K562 (cell line): ENCODE measurements around the gene TAF3. TPM values are rescaled to one million over a fixed set of nuclear protein-coding genes. Genes with fewer than 3 reads are reported as not detected.
A peak's percentile ranks its signal among the peaks of the same experiment; 100 is the strongest.

ENCODE experiments used
- CHD4 ChIP-seq: fragments of 200-600 bp; sonication (generic); IDR thresholded peaks from 3 replicates; pipeline ENCODE4 v1.6.1; 2012; ENCODE audit warnings: low read depth, mild to moderate bottlenecking, mixed read lengths, low read length, inconsistent platforms; ENCODE audit not compliant: insufficient read depth, insufficient replicate concordance, poor library complexity, severe bottlenecking
- CREM ChIP-seq: IDR thresholded peaks from 2 replicates; pipeline ENCODE4 v1.6.1; 2014; ENCODE audit warnings: antibody characterized with exemption, low read depth
- ESRRB ChIP-seq: fragments of 250-450 bp; sonication (Bioruptor Pico); IDR thresholded peaks from 2 replicates; pipeline ENCODE4 v1.5.0; 2020; ENCODE audit warnings: mild to moderate bottlenecking, moderate library complexity, borderline replicate concordance
- GATA2 ChIP-seq: sonication (generic); formaldehyde crosslinking; IDR thresholded peaks from 2 replicates; pipeline ENCODE4 v1.4.0; 2020; ENCODE audit warnings: mild to moderate bottlenecking, missing genetic modification reagents
- HDAC6 ChIP-seq: IDR thresholded peaks from 2 replicates; pipeline ENCODE4 v1.6.1; 2012; ENCODE audit warnings: low read depth, mild to moderate bottlenecking, control low read depth, inconsistent platforms, low read length, moderate library complexity
- IRF2 ChIP-seq: sonication (generic); formaldehyde crosslinking; IDR thresholded peaks from 2 replicates; pipeline ENCODE4 v1.8.1; 2022; ENCODE audit warnings: mild to moderate bottlenecking, missing genetic modification reagents
- JUND ChIP-seq, 2 experiments: IDR thresholded peaks; 2 replicates in 1 of 2; 3 replicates in 1 of 2; pipeline ENCODE4 v1.6.1; 2011; ENCODE audit warnings: borderline replicate concordance in 2 of 2, low read depth in 2 of 2, low read length in 2 of 2, improper control_type of control experiment in 1 of 2, missing biosample characterization in 1 of 2, missing genetic modification characterization in 1 of 2, missing genetic modification reagents in 1 of 2
- KLF10 ChIP-seq: fragments of 250-450 bp; sonication (Bioruptor Pico); IDR thresholded peaks from 2 replicates; pipeline ENCODE4 v1.6.1; 2021; ENCODE audit warnings: matching md5 sums
- KLF16 ChIP-seq: IDR thresholded peaks from 2 replicates; pipeline ENCODE4 v1.6.1; 2016; ENCODE audit warnings: antibody characterized with exemption
- MAFG ChIP-seq: fragments of 450-650 bp; conservative IDR thresholded peaks from 2 replicates; pipeline ENCODE4 v1.6.1; 2016; ENCODE audit warnings: missing genetic modification characterization, missing compliant biosample characterization
- NCOA2 ChIP-seq, 2 experiments: fragments of 450-650 bp; IDR thresholded peaks; 2 replicates each; pipeline ENCODE4 v1.6.1; 2018; ENCODE audit warnings: mild to moderate bottlenecking in 2 of 2, moderate library complexity in 1 of 2; ENCODE audit not compliant: partially characterized antibody in 2 of 2
- PHF8 ChIP-seq: fragments of 200-600 bp; sonication (generic); IDR thresholded peaks from 2 replicates; pipeline ENCODE4 v1.6.1; 2012; ENCODE audit warnings: mixed run types, mild to moderate bottlenecking, inconsistent platforms, low read length, moderate library complexity, borderline replicate concordance
- RBFOX2 ChIP-seq: fragments of 200-400 bp; formaldehyde crosslinking; IDR thresholded peaks from 2 replicates; pipeline ENCODE4 v1.6.1; 2017; ENCODE audit warnings: low read depth, mild to moderate bottlenecking, low read length, moderate library complexity
- RBM39 ChIP-seq: fragments of 200-400 bp; formaldehyde crosslinking; optimal IDR thresholded peaks from 2 replicates; pipeline ENCODE3; 2018; ENCODE audit warnings: low read depth, low read length
- TAL1 ChIP-seq: fragments of 450-650 bp; IDR thresholded peaks from 2 replicates; pipeline ENCODE4 v1.6.1; 2016; ENCODE audit warnings: mild to moderate bottlenecking
- ZC3H8 ChIP-seq: fragments of 450-650 bp; IDR thresholded peaks from 2 replicates; pipeline ENCODE4 v1.6.1; 2017
- ZFX ChIP-seq: sonication (generic); formaldehyde crosslinking; IDR thresholded peaks from 2 replicates; pipeline ENCODE4 v1.8.0; 2022; ENCODE audit warnings: mild to moderate bottlenecking, missing genetic modification reagents, moderate library complexity
- ZKSCAN1 ChIP-seq: fragments of 150-350 bp; IDR thresholded peaks from 2 replicates; pipeline ENCODE4 v1.6.1; 2016; ENCODE audit warnings: low read depth, low read length
- ZNF143 ChIP-seq: sonication (generic); formaldehyde crosslinking; IDR thresholded peaks from 2 replicates; pipeline ENCODE4 v1.9.0; 2022; ENCODE audit warnings: mild to moderate bottlenecking, missing genetic modification reagents
- ZNF347 ChIP-seq: fragments of 450-650 bp; formaldehyde crosslinking; IDR thresholded peaks from 2 replicates; pipeline ENCODE4 v1.4.0; 2020; ENCODE audit warnings: low read depth, mild to moderate bottlenecking, moderate library complexity
- ZNF76 ChIP-seq: fragments of 250-450 bp; sonication (Bioruptor Pico); IDR thresholded peaks from 2 replicates; pipeline ENCODE4 v1.4.0; 2020; ENCODE audit warnings: mild to moderate bottlenecking, moderate library complexity, borderline replicate concordance
- polyA plus RNA-seq, 8 experiments: library from polyadenylated mRNA; depleted of rRNA in 4 of 8; stranded (reverse) in 5 of 8; unstranded in 3 of 8; fragments of >200 nt; fragmentation: Nextera tagmentation in 2 of 8; fragmentation: Illumina TruSeq in 1 of 8; extraction: Ambion mirVana in 2 of 8; extraction: Trizol in 1 of 8; gene quantifications; 2 replicates each; pipeline versions ENCODE4 v1.2.1 to v1.2.3, GENCODE V29; 2011 to 2014; ENCODE audit warnings: inconsistent platforms in 1 of 8, missing spikeins in 1 of 8
- total RNA-seq, 7 experiments: library from RNA; depleted of rRNA in 6 of 7; stranded (reverse); fragments of >200 nt in 6 of 7; fragmentation: Illumina TruSeq in 2 of 7; extraction: Trizol in 2 of 7; gene quantifications; 2 replicates each; pipeline versions ENCODE4 v1.2.1 to v1.2.3, GENCODE V29; 2011 to 2021; ENCODE audit warnings: low replicate concordance in 1 of 7
- TF ChIP-seq, protein P1 (sequence below): fragments of 250-450 bp; sonication (Bioruptor Pico); IDR thresholded peaks from 2 replicates; pipeline ENCODE4 v1.4.0; 2020; ENCODE audit warnings: mild to moderate bottlenecking, moderate library complexity
- TF ChIP-seq, protein P2 (sequence below), 2 experiments: IDR thresholded peaks in 1 of 2; conservative IDR thresholded peaks in 1 of 2; 2 replicates each; pipeline ENCODE4 v1.6.1; 2016; ENCODE audit warnings: low read depth in 2 of 2, mild to moderate bottlenecking in 1 of 2, missing compliant biosample characterization in 1 of 2, missing genetic modification characterization in 1 of 2, moderate library complexity in 1 of 2

Gene TAF3
- total and polyA plus RNA-seq, 9 of the 15 experiments (the other 6 are each of a cell fraction or from before 2014, with no cell fraction given): 1.5 to 9.9 (median 4.1) TPM

DNA sequence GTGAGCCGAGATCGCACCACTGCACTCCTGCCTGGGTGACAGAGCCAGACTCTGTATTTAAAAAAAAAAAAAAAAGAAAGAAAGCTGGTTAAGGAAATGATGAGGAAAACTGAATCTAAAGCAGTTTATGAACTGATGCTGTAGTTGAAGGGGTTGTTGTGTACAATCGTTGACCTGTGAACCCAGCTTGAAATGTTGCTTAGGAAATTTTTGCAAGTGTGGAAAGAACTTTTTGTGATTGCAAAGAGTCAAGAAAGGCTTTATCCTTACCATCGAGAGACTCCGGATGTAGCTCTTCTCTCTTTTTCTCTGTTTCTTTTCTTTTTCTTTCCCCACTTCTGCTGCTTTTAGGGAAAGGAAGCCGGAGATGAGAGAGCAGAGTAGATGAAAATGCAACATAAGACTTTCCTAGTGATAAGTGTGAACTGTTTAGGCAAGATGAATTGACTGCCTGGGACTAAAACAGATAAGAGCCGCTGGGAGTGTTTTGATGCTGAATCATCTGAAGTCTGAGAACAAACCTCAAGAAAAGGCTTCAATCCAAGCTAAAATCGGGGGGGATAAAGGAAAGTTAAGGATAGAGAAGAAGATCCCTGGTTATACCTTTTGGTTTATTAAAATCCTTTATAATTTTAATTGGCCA, 69.0 kb downstream of the TAF3 start (continued):
- no peak for TF ChIP-seq ZKSCAN1
- no peak for TF ChIP-seq RBFOX2
- TF ChIP-seq, protein P1, sequence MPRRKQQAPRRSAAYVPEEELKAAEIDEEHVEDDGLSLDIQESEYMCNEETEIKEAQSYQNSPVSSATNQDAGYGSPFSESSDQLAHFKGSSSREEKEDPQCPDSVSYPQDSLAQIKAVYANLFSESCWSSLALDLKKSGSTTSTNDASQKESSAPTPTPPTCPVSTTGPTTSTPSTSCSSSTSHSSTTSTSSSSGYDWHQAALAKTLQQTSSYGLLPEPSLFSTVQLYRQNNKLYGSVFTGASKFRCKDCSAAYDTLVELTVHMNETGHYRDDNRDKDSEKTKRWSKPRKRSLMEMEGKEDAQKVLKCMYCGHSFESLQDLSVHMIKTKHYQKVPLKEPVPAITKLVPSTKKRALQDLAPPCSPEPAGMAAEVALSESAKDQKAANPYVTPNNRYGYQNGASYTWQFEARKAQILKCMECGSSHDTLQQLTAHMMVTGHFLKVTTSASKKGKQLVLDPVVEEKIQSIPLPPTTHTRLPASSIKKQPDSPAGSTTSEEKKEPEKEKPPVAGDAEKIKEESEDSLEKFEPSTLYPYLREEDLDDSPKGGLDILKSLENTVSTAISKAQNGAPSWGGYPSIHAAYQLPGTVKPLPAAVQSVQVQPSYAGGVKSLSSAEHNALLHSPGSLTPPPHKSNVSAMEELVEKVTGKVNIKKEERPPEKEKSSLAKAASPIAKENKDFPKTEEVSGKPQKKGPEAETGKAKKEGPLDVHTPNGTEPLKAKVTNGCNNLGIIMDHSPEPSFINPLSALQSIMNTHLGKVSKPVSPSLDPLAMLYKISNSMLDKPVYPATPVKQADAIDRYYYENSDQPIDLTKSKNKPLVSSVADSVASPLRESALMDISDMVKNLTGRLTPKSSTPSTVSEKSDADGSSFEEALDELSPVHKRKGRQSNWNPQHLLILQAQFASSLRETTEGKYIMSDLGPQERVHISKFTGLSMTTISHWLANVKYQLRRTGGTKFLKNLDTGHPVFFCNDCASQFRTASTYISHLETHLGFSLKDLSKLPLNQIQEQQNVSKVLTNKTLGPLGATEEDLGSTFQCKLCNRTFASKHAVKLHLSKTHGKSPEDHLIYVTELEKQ (CRISPR knock-in tag): no peak
- TF ChIP-seq KLF10: no peak
- TF ChIP-seq KLF16: no peak
- no peak for TF ChIP-seq ZNF347
- no peak for TF ChIP-seq ZNF76
- TF ChIP-seq RBM39: no peak
- TF ChIP-seq CREM: no peak
- TF ChIP-seq ZFX: no peak
- no peak for TF ChIP-seq ZNF143 (CRISPR knock-in tag)
- TF ChIP-seq, protein P2, sequence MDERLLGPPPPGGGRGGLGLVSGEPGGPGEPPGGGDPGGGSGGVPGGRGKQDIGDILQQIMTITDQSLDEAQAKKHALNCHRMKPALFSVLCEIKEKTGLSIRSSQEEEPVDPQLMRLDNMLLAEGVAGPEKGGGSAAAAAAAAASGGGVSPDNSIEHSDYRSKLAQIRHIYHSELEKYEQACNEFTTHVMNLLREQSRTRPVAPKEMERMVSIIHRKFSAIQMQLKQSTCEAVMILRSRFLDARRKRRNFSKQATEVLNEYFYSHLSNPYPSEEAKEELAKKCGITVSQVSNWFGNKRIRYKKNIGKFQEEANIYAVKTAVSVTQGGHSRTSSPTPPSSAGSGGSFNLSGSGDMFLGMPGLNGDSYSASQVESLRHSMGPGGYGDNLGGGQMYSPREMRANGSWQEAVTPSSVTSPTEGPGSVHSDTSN (CRISPR knock-in tag; IDR thresholded peaks at IDR 0.05; ENCODE audit: low read depth): no peak
- TF ChIP-seq, protein P2 (tag; conservative IDR thresholded peaks at IDR 0.05; ENCODE audit: low read depth): peak; percentile 88
- TF ChIP-seq JUND (IDR thresholded peaks at IDR 0.05; ENCODE audit: borderline replicate concordance, low read depth, low read length): peak; percentile 56; the same call in 1 of the 2 replicates
- TF ChIP-seq JUND (tag; IDR thresholded peaks at IDR 0.05; ENCODE audit: borderline replicate concordance, low read depth, low read length): peak; percentile 57; the same call in 1 of the 3 replicates
- no peak for TF ChIP-seq ZC3H8
- TF ChIP-seq ESRRB (CRISPR knock-in tag): no peak
- no peak for TF ChIP-seq CHD4
- TF ChIP-seq PHF8: no peak
- peak; percentile 83 for TF ChIP-seq MAFG
- TF ChIP-seq TAL1: peak; percentile 43; the same call in 1 of the 2 replicates
- TF ChIP-seq HDAC6: no peak
- TF ChIP-seq GATA2 (CRISPR knock-in tag): no peak
- no peak for TF ChIP-seq IRF2 (CRISPR knock-in tag)
- no peak for TF ChIP-seq NCOA2 (IDR thresholded peaks at IDR 0.05; ENCODE audit: partially characterized antibody in 2 of 2)
